ENCODE measurements around the gene AKIRIN2.

- no peak for TF ChIP-seq ARNTL (CRISPR knock-in tag; IDR thresholded peaks at IDR 0.05; ENCODE audit: borderline replicate concordance, low read depth)
- no peak for TF ChIP-seq ZNF565 (CRISPR knock-in tag; conservative IDR thresholded peaks at IDR 0.05; ENCODE audit: low read depth)
- TF ChIP-seq TCF4 (CRISPR knock-in tag; IDR thresholded peaks at IDR 0.05; ENCODE audit: borderline replicate concordance) = no peak
- TF ChIP-seq, protein P1, sequence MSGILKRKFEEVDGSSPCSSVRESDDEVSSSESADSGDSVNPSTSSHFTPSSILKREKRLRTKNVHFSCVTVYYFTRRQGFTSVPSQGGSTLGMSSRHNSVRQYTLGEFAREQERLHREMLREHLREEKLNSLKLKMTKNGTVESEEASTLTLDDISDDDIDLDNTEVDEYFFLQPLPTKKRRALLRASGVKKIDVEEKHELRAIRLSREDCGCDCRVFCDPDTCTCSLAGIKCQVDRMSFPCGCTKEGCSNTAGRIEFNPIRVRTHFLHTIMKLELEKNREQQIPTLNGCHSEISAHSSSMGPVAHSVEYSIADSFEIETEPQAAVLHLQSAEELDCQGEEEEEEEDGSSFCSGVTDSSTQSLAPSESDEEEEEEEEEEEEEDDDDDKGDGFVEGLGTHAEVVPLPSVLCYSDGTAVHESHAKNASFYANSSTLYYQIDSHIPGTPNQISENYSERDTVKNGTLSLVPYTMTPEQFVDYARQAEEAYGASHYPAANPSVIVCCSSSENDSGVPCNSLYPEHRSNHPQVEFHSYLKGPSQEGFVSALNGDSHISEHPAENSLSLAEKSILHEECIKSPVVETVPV (CRISPR knock-in tag; IDR thresholded peaks at IDR 0.05) = no peak
- no peak for TF ChIP-seq SNAI2 (CRISPR knock-in tag; IDR thresholded peaks at IDR 0.05)
- no peak for TF ChIP-seq ZFP3 (CRISPR knock-in tag; IDR thresholded peaks at IDR 0.05)
Observed at GRCh38 chr6:87656857-87657256, 45.2 kb downstream of the AKIRIN2 start.
